ENCODE data around the gene TSPAN13.

GRCh38 chr7:16754856-16755317 lies 1.3 kb downstream of the TSPAN13 start:
- TF ChIP-seq CTCF (IDR thresholded peaks at IDR 0.05) (no peak), POLR2A (IDR thresholded peaks at IDR 0.05) (no peak)
